NCI-H1694 treated with DMSO at 0.1 percent for 48 hours (cell line): ENCODE data around the gene FLNB.

Experiments
- DNase-seq: peaks from one replicate; lab custom pipeline; 2025; lab: John Stamatoyannopoulos, UW

FLNB gene

DNA sequence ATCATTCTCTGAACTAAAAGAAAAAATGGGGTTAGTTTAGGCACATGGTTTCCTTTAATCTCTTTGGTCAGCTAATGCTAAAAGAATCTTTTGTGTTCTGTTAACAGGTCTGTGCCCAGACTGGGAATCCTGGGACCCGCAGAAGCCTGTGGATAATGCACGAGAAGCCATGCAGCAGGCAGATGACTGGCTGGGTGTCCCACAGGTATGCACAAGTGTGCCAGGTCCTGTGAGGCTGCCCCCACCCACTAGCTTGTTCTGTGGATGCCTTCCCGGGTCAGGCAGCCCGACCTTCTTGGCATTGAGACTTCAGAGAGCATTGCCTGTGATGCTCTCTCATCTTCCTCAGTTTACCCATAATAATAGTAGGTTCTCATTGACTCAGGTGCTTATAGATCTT, 70.4 kb downstream of the FLNB start:
- DNase-seq, result no peak

DNA sequence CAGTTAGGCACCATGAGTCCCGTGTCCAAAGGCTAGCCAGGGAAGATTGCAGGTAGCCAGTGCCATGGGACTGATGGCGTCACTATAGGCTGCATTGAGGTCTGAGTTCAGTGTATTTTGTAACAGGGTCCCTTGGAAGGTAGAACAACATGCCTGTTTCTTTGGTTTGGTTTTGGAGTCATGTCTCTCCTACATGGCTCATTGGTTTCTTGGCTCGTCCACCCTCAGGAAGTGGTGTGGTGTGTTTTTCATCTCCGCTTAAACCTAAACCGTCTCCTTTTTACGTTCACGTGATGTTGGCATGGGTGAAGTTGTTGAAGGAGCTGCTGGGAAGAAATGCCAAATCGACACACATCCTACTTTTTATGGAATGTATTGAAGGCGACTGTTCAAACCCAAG, 71.6 kb downstream of the FLNB start:
- DNase-seq, result no peak

DNA sequence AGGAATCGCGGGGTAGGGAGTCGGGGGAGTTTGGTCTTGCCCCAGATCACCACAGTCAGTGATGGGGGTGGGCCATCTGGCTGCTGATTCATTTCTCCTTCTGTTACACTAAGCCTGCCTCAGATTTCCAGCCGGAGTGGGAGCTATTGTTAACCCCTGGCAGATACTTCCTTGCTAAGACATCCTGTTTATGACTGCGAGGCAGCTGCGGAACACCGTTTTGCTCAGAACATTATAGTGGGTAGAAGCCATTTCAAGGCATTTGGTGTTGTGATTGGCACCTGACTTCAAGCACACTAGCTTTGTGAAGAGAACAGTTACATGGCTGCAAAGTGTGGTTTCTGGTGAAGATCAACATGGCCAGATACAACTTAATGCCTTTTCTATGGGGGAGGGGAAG, 73.8 kb downstream of the FLNB start:
- DNase-seq, result peak; percentile 21

DNA sequence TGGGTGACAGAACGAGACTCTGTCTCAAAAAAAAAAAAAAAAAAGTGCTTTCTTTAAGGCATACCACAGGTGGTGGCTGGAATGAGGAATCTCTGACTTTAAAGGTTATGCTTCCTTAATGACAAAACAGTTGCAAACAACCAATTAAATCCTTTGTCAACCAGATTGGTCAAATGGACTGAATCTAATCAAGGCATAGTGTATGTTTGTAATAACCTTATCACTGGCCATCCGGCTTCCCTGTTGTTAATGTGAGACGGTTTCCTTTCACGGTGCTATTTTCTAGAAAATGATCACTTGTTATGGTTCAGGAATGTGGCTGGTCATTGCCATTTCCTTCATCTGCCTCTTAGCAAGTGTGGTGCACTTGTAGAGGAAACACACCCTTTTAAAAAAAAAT, 75.9 kb downstream of the FLNB start:
- DNase-seq, result no peak

DNA sequence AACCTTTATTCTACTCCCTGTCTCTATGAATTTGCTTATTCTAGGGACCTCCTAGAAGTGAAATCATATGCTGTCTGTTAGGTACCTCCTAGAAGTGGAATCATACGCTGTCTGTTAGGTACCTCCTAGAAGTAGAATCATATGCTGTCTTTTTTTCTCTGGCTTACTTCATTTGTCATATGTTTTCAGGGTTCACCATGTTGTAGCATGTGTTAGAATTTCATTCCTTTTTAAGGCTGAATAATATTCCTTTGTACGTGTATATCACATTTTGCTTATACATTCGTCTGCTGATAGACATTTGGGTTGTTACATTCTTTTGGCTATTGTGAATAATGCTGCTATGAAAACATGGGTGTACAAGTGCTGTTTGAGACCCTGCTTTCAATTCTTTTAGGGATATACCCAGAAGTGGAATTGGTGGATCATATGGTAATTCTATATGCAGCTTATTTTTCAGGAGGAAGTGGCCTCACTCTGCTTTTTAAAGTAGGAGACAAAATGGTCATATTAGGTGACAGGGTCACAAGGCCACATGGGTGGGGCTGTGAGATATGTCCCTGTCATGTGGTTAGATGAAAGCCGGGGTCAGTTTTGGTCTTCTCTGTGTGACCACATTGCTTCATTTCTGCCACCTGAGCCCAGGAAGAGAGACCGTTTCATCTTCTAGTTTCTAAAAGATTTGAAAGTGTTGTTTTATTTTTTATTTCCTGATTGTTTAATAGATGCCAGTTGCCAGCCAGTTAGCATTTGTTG, 76.7 kb downstream of the FLNB start:
- DNase-seq, result no peak

DNA sequence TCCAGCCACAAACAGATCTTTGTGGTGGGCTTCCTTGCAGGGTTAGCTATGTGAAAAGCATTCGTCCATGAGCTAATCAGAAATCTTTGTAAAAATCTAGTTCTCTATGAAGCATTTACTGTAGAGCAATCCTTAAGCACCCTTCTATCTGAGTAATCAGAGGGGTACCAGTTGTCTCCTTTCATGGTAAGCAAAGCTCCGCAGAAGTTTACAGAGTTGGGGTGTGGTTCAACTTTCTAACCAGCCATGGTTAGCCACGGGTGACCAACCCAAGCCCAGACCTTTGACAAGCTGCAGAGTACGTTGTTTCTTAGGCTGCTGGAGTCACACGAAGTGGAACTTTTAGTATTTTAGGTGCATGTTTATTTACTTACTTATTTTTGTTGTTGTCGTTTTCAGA, 77.4 kb downstream of the FLNB start:
- DNase-seq, result no peak

DNA sequence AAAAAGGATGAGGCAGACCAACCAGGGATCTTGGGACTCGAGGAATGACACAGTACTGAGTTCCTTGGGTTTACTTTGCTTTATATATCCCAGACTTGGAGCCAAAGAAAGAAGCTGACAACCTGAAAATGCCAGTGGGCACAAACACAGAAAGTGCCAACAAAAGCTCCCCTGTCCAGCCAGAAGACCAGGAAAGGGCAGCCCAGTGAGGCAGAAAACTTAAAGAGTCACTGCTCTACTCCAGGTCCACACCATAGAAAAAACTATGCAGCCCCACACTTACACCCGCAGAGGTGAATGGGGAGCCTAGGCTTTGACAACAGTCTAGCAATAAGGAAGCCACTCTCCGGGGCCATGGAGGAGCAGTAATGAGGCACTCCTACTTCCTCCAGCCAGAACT, 80.3 kb downstream of the FLNB start:
- DNase-seq, result no peak

DNA sequence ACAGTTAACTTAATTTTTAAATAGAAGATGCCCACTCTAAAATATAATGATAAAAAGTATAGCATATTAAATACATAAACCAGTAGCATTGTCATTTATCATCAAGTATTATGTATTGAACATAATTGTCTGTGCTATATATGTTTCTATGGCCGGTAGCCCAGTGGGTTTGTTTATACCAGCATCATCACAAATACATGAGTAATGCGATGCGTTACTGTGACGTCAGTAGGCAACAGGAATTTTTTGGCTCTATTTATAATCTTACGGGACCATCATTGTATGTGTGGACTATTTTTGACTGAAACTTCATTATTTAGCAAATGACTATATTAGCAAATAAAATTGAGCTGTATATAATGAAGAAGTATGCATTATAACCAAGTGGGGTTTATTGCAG, 82.1 kb downstream of the FLNB start:
- no peak for DNase-seq

DNA sequence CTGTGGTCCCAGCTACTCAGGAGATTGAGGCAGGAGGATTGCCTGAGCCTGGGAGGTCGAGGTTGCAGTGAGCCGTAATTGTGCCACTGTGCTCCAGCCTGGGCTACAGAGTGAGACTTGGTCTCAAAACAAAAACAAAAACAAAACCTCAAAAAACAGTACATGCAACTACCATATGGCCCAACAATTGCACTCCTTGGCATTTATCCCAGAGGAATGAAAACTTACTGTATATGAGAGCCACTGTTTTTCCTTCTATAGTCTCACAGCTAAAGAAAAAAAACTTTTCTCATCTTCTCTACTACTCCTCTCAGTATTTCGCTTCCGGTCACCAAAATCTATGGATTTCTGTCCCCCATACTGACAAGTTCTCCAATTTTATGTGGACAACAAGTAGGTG, 84.3 kb downstream of the FLNB start:
- DNase-seq, result no peak

DNA sequence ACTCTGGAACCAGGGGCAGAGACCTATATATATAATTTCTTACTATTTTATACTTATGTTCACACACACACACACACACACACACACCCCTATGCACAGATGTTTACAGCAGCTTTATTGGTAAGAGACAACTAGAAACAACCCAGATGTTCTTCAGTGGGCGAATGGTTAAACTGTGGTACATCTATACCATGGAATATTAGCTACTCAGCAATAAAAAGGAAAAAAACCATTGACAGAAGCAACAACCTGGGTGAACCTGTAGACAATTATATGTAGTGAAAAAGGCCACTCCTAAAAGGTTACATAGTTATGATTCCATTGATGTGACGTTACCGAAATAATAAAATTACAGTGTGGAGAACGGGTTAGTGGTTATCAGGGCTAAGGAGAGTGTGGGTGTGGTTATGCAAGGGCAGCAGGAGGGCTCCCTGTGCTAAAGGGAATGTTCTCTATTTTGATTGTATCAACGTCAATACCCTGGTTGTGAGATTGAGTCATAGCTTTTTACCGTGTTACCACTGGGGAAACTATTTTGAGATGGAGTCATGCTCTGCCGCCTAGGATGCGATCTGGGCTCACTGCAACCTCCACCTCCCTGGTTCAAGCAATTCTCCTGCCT, 85.5 kb downstream of the FLNB start:
- no peak for DNase-seq

DNA sequence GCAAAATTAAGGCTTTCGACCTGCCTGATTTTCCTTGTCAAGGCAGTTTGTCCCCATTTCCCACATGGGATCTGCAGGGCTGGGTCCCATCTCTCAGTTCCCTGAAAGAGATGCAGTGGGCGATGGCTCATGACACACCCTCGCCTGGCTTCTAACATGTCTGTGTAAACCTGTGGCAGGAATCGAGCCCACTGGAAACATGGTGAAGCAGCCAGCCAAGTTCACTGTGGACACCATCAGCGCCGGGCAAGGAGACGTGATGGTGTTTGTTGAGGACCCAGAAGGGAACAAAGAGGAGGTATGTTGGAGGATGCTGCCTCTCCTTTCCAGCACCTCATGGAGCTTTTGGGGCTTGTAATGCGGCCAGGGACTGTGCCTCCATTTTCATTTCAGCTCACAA, 86.4 kb downstream of the FLNB start:
- DNase-seq, result no peak

DNA sequence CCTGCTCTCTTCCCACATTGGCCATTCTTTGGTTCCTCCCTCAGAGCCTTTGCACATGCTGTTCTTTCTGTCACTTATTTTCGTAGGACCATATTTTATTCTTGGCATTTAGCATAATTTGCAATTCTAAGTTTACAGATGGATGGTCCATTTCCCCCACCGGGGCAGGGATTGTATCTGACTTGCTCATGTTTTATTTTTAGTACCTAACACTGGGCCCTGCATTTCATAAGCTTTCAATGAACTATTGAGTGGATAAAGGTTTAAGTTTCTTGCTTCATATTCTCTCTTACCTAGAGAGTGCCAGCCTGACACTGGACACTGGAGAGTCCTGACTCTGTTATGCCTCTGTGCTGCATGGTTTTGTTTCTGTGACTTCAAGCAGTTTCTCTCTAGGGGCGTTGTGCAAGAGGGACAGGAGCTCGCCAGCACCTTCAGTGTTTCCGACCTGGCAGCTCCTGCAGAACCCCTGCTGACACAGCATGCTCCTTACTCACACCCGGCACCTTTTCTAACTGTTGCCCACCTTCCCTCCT, 87.4 kb downstream of the FLNB start:
- no peak for DNase-seq

DNA sequence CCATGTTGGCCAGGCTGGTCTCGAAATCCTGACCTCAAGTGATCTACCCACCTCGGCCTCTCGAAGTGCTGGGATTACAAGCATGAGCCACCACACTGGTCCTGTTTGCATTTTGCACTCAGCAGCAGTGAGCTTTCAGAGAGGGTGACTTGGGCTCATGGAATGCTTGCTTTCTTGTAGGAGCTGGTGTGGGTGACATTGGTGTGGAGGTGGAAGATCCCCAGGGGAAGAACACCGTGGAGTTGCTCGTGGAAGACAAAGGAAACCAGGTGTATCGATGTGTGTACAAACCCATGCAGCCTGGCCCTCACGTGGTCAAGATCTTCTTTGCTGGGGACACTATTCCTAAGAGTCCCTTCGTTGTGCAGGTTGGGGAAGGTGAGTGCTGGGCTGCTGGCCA, 90.3 kb downstream of the FLNB start:
- no peak for DNase-seq

DNA sequence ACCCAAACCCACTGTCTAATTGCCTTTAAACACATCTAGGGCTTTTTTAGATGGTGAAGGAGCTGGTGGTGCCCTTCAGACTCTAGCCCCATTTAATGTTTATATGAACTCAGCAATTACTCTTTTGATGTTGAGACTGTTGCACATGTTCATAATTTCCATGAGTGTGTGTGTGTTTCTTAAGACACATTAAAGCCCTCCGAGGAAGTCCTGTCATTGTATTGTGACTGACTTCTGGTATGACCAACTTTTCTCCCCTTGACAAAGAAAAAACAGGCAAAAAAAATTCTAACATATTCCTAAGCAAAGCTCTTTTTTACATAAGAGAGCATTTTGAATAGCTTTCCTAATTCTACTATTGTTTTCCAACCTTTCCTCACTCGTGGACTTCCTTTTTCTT, 91.6 kb downstream of the FLNB start:
- DNase-seq, result no peak

DNA sequence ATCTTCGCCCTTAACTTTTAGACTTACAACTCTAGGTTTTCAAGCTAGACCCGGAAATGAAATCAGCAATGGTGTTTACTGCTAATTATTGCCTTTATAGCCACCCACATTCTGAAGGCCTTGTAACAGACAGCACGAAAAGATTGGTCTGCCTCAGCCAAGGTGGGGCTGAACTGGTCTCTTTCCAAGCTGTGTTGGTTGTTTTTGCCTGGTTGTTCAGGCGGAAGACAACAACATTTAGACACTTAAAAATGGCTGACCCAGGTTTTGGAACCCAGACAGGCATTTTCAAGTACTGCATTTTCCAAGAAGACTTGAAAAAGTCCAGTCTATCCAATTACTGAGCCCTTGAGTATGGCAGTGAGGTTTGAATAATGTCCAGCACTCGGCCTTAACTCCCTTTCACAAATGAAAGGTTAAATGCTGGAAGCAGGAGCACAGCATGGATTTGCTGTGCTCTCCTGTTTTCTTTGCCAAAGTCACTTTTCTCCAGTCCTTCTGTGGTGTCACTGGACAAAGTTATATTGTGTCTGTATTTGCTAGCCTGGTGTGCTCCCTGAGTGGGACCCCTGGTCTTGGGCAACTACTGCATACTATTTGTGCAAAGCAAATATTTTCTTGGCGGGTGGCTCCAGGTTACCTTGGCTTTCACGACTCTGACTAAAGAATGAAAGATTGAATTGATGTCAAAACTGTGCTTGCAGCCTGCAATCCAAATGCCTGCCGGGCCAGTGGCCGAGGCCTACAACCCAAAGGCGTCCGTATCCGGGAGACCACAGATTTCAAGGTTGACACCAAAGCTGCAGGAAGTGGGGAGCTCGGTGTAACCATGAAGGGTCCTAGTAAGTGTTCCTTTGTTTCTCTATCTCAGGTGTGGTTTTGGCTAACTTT, 93.5 kb downstream of the FLNB start:
- no peak for DNase-seq

DNA sequence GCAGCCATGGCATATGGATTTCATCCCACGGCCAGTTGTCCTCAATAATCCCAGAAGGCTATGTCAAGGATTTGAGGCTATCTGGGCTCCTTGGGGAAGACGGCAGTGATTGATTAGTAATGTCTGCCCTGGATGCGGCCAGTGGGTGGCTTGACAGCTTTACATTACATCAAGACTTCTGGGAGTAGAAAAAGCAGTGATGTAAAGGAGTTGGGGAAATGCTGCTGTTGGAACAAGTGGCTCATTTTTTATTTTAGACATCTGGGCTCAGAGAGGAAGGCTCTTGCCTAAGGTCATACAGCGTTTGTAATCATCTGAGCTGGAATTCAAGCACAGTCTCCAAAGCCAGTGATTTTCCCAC, 94.1 kb downstream of the FLNB start:
- DNase-seq, result no peak

DNA sequence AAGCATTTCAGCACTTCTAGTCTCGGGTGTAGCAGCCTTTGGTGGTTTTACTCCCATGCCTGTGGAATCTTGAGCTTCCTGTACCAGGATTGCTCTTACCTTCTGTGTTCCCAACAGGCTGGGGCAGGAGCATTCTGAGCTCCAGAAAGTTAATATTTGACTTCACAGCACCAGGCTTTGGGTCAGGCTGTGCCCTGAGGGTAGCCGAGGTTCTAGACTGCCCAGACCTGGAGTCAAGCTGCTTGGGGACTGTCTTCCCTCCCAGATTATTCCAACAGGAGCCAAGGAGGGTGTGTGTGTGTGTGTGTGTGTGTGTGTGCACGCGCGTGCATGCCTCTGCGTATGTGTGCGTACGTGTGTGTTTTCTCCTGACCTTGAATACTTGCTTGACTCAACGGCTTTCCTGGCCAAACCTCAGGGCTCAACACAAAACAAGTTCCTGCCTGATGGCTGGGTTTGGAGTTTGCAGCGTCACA, 94.8 kb downstream of the FLNB start:
- DNase-seq, result no peak

DNA sequence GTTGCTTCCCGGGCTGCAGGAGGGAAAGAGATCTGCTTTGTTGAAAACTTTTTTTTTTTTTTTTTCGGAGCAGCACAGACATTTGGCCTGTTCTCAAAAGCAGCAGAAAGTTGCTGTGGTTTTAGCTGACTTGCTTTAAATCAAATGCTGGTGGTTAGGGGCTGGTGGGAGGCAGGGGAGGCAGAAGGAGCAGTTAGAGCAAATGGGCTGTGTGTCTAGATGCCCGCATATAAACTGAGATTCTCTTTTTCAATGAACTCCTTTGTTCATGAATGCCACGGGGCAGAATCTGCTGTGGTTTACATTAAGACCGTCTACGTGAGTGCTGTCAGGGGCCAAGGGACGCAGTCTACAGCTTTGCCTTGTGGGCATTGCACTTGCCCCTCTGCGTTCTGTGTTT, 95.9 kb downstream of the FLNB start:
- DNase-seq, result no peak

DNA sequence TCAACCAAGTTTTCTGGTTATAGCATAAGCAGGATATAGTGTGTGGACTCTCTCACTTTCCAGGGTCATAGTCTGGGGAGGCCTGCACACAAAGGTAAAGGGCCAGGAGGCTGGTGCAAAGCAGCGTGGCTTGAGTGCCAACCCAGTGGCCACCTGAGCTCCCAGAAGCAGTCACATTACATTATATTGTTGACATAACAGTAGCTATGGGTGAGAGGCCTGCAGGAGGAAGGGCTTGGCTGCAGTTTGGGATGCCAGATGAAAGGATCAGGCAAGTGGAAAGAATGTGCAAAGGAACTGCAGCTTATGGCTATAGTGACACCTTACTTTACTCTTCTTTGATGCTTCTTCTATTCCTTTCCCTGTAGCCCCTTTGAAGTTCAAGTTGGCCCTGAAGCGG, 96.5 kb downstream of the FLNB start:
- DNase-seq, result no peak

DNA sequence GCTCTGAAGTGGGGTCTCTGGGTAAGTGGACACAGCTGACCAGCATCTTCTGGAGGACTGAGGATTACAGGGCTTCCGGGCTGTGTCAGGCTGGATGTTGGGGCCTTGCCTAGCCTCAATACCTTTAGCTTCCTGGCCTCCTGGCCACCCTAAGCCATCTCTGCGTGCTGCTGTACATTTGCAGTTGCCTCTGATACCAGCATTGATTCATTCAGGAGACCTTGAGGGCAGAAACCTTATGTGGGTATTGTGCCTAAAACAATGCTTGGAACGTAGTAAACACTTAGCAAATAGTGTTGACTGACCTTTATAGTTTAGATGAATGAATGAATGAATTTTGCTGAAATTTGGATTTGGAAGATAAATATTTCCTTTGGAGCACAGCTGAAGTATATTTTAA, 97.0 kb downstream of the FLNB start:
- DNase-seq, result no peak

DNA sequence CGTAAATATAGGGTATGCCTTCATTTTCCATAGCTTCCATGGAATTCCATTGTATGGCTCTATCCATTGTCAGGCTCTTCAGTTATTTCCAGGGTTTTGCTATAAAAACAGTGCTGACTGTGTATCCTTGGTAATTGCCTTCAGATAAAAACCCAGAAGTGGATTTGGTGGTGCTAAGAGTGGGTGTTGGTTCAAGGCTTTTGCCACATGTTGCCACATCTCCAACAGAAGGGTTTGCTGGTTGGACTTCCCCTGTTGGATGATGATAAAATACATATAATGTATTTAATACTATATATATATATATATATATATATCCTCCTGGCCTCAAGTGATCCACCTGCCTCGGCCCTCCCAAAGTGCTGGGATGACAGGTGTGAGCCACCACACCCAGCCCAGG, 97.8 kb downstream of the FLNB start:
- no peak for DNase-seq

DNA sequence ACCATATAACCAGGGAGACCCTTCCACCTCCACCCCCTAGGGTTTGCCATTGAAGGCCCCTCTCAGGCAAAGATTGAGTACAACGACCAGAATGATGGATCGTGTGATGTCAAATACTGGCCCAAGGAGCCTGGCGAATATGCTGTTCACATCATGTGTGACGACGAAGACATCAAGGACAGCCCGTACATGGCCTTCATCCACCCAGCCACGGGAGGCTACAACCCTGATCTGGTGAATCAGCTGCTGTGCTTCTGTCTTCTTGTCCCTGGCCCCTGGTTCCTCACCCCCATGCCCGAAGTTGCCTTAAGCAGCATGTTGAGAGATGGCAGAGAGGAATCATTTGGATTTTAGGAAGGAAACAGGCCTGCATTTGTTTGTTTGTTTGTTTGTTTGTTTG, 98.4 kb downstream of the FLNB start:
- no peak for DNase-seq

DNA sequence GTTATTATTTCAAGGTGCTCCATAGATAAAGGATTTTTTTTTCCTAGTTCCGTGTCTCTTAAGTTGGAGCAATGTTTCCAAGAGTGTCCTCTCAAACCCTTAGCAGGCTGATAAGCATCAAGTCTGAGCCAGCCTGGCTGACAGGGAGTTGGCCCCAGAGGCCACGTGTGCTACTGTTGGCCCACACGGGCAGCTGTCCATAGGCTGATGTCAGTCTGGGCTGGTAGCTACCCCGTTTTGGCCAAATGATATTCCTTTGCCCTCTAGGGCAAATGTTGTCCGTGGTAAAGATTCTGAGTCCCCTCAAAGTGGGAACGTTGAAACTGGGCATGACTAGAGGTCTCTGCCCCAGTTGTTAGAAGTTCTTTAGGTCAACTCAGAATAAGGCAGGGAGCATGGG, 99.4 kb downstream of the FLNB start:
- DNase-seq, result no peak
